HCT116 (cell line): ENCODE results near the gene HPCAL1. TPM values are rescaled to one million over a fixed set of nuclear protein-coding genes. Genes with fewer than 3 reads are reported as not detected.

Source experiments
- ATAC-seq: fragments of 200-7000 bp; cut with Tn5 transposase; 2 replicates; pipeline ENCODE4 v1.9.1; 2020; ENCODE audit warnings: mild to moderate bottlenecking, moderate library complexity
- BruUV-seq: library from RNA; stranded (reverse); fragments of 400-500 nt; replicated peaks from 2 replicates; lab custom pipeline; 2021; lab: Mats Ljungman, UMichigan
- CTCF ChIA-PET: fragments of 300-600 bp; sonication (Branson Sonifier 250); formaldehyde crosslinking; loops from one replicate; lab custom pipeline; 2021; ENCODE audit warnings: antibody characterized with exemption; lab: Charles Lee
- POLR2A ChIA-PET: fragments of 300-600, 350-600 bp; sonication (Branson Sonifier 250); formaldehyde crosslinking; loops from one replicate; lab custom pipeline; 2021; ENCODE audit warnings: antibody characterized with exemption; lab: Charles Lee
- RAD21 ChIA-PET, 2 experiments: fragments of 300-600 bp; sonication (Branson Sonifier 250); formaldehyde crosslinking; loops; one replicate each; lab custom pipeline; 2023; ENCODE audit warnings: low total read pairs in 2 of 2; ENCODE audit not compliant: uncharacterized antibody in 2 of 2, unreplicated experiment in 2 of 2, low non-redundant PET in 1 of 2; lab: Charles Lee
- DNase-seq: peaks from one replicate; pipeline ENCODE4 v3.0.0-alpha.2; 2010; ENCODE audit warnings: low read depth, low spot score
- H2AFZ ChIP-seq: fragments of 200-600 bp; shearing (Covaris generic), sonication (generic); 2 replicates; pipeline ENCODE4 v1.6.1; 2017; ENCODE audit warnings: low read depth, mixed run types, mixed read lengths, antibody characterized with exemption, low read length; ENCODE audit not compliant: poor library complexity, severe bottlenecking
- H3K27ac ChIP-seq: 2 replicates; pipeline ENCODE4 v1.5.1; 2012; ENCODE audit warnings: low read depth, low read length
- H3K27me3 ChIP-seq: fragments of 200-600 bp; sonication (generic); 2 replicates; pipeline ENCODE4 v1.6.1; 2016; ENCODE audit warnings: mixed run types, low read length, mixed read lengths; ENCODE audit not compliant: insufficient read depth
- H3K36me3 ChIP-seq, 2 experiments: fragments of 200-500 bp in 1 of 2; fragments of 200-600 bp in 1 of 2; sonication (Bioruptor generic) in 1 of 2; sonication (generic) in 1 of 2; 2 replicates each; pipeline versions ENCODE4 v1.5.1 to v1.6.1; 2014 to 2016; ENCODE audit warnings: low read length in 2 of 2, inconsistent platforms in 1 of 2, mixed read lengths in 1 of 2, mixed run types in 1 of 2; ENCODE audit not compliant: insufficient read depth in 2 of 2, control insufficient read depth in 1 of 2
- H3K4me1 ChIP-seq, 2 experiments: fragments of 200-600 bp in 1 of 2; sonication (generic) in 1 of 2; 2 replicates each; pipeline versions ENCODE4 v1.5.1 to v1.6.1; 2012 to 2017; ENCODE audit warnings: low read length in 2 of 2, inconsistent platforms in 1 of 2, mild to moderate bottlenecking in 1 of 2, mixed read lengths in 1 of 2, mixed run types in 1 of 2, moderate library complexity in 1 of 2; ENCODE audit not compliant: insufficient read depth in 2 of 2, control insufficient read depth in 1 of 2
- H3K4me2 ChIP-seq: fragments of 200-600 bp; sonication (generic); 2 replicates; pipeline ENCODE4 v1.6.1; 2017; ENCODE audit warnings: mixed run types, low read length, mixed read lengths
- H3K4me3 ChIP-seq, 2 experiments: fragments of 200-600 bp in 1 of 2; sonication (generic) in 1 of 2; replicated peaks in 1 of 2; 2 replicates each; pipeline ENCODE4 v1.5.1; 2011 to 2016; ENCODE audit warnings: low read length in 2 of 2, control low read depth in 1 of 2, low read depth in 1 of 2, mild to moderate bottlenecking in 1 of 2, mixed read lengths in 1 of 2, mixed run types in 1 of 2
- H3K79me2 ChIP-seq: fragments of 200-600 bp; sonication (generic); 2 replicates; pipeline ENCODE4 v1.6.1; 2017; ENCODE audit warnings: mild to moderate bottlenecking, mixed run types, low read length, moderate library complexity, mixed read lengths; ENCODE audit not compliant: insufficient read depth
- H3K9ac ChIP-seq: fragments of 200-600 bp; sonication (generic); 2 replicates; pipeline ENCODE4 v1.6.1; 2016; ENCODE audit warnings: low read length, mixed read lengths
- H3K9me2 ChIP-seq: fragments of 200-600 bp; sonication (generic), shearing (Covaris generic); 2 replicates; pipeline ENCODE4 v1.6.1; 2017; ENCODE audit warnings: mixed run types, mild to moderate bottlenecking, moderate library complexity; ENCODE audit not compliant: insufficient read depth
- H3K9me3 ChIP-seq, 2 experiments: fragments of 200-500 bp in 1 of 2; fragments of 200-600 bp in 1 of 2; sonication (Bioruptor generic) in 1 of 2; sonication (generic) in 1 of 2; 2 replicates each; pipeline ENCODE4 v1.6.1; 2014 to 2017; ENCODE audit warnings: low read length in 2 of 2, mixed read lengths in 2 of 2, inconsistent platforms in 1 of 2, low read depth in 1 of 2, mild to moderate bottlenecking in 1 of 2, mixed run types in 1 of 2, moderate library complexity in 1 of 2; ENCODE audit not compliant: control insufficient read depth in 1 of 2, insufficient read depth in 1 of 2
- H4K20me1 ChIP-seq: fragments of 200-600 bp; sonication (generic), shearing (Covaris generic); 2 replicates; pipeline ENCODE4 v1.6.1; 2017; ENCODE audit warnings: mixed run types, mild to moderate bottlenecking, moderate library complexity; ENCODE audit not compliant: insufficient read depth
- CBX3 ChIP-seq: IDR thresholded peaks from 2 replicates; pipeline ENCODE4 v1.6.1; 2012; ENCODE audit warnings: low read depth
- CEBPB ChIP-seq: IDR thresholded peaks from 2 replicates; pipeline ENCODE4 v1.6.1; 2012; ENCODE audit warnings: low read depth
- EGR1 ChIP-seq: IDR thresholded peaks from 2 replicates; pipeline ENCODE4 v1.6.1; 2012; ENCODE audit warnings: low read depth
- ELF1 ChIP-seq: IDR thresholded peaks from 2 replicates; pipeline ENCODE4 v1.6.1; 2012; ENCODE audit warnings: low read depth, borderline replicate concordance
- FOSL1 ChIP-seq: IDR thresholded peaks from 2 replicates; pipeline ENCODE4 v1.6.1; 2012; ENCODE audit warnings: low read depth
- JUND ChIP-seq: IDR thresholded peaks from 2 replicates; pipeline ENCODE4 v1.6.1; 2012
- SRF ChIP-seq: IDR thresholded peaks from 2 replicates; pipeline ENCODE4 v1.6.1; 2012; ENCODE audit warnings: low read depth
- YY1 ChIP-seq: IDR thresholded peaks from 2 replicates; pipeline ENCODE4 v1.6.1; 2011; ENCODE audit warnings: low read length, low read depth, moderate library complexity, mild to moderate bottlenecking; ENCODE audit not compliant: insufficient replicate concordance; ENCODE audit errors: extremely low read depth
- intact Hi-C: fragments of 100-400 bp; cut with micrococcal nuclease; formaldehyde crosslinking; loops from 2 replicates; pipeline ENCODE4 v1.10.0; 2022
- total RNA-seq: library from RNA; stranded (reverse); gene quantifications from one replicate; pipeline ENCODE4 v1.2.1, GENCODE V29; 2021; ENCODE audit not compliant: unreplicated experiment
- TF ChIP-seq, protein P1 (sequence below): IDR thresholded peaks from 2 replicates; pipeline ENCODE4 v1.6.1; 2012

Gene HPCAL1
- total RNA-seq, 1 experiment from 2014 or later = 111 TPM

DNA sequence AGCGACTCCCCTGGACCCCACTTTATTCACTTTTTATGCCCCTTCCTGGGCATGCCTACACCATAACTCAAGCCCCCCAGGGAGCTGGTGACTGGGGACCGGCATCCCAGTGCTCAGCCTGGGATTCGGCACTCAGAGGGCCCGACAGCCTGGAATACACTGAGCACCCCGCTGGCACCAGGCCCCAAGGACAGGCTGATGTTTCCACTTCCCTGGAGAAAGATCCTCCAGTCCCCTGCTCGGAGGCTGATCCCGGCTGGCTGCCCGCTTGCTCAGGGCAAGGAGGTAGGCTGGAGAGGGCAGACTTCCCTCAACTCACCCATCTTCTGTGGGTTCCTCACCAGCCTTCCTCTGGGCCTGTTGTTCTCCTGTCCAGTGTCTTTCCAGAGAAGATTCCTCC lies 108.9 kb downstream of the HPCAL1 start:
- H3K36me3 ChIP-seq = peaks cover 0 to 9% of the 10 kb centered on the region in 2 experiments; a peak in 1 of 4 replicates
- no peak overlapping the region for H3K4me2 ChIP-seq
- H3K9ac ChIP-seq = no peak overlapping the region
- H3K9me3 ChIP-seq = no peaks in the 10 kb centered on the region
- ATAC-seq (no peak), DNase-seq (no peak)
- ChIA-PET RAD21 (no interaction called here), CTCF (no interaction called here), POLR2A (no interaction called here)
- intact Hi-C loops = no loop called here
- no peak for TF ChIP-seq JUND
- peaks cover 17% of the 10 kb centered on the region; the same call in 1 of the 2 replicates for H3K79me2 ChIP-seq
- BruUV-seq = no TSS peak
- no peak overlapping the region for H3K27ac ChIP-seq
- no peak overlapping the region for H2AFZ ChIP-seq
- no peaks in the 10 kb centered on the region for H3K9me2 ChIP-seq
- peaks cover 40 to 58% of the 10 kb centered on the region in 2 experiments for H3K4me1 ChIP-seq
- no peak overlapping the region for H3K4me3 ChIP-seq
- H3K27me3 ChIP-seq = no peaks in the 10 kb centered on the region
- no peaks in the 10 kb centered on the region for H4K20me1 ChIP-seq

DNA sequence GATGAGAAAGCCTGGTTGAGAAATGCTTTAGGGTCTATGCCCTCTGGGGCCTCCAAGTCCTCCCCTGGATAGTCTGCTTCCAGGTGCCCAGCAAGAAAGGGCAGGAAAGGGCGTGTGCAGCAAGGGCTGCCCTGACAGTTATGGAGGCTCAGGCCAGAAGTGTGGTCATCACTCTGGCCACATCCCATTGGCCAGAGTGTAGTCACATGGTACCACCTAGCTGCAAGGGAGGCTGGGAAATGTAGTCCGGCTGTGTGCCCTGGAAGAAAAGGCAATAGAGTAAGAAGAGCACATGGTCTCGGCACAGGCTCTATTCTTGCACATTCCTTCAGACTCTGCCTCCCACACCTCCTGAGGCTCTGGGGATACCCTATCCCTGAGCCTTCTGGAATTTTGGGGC lies 109.7 kb downstream of the HPCAL1 start:
- TF ChIP-seq ELF1 (no peak), CEBPB (no peak), YY1 (peak; percentile 77), FOSL1 (no peak), CBX3 (no peak), EGR1 (no peak), SRF (no peak)
- TF ChIP-seq, protein P1, sequence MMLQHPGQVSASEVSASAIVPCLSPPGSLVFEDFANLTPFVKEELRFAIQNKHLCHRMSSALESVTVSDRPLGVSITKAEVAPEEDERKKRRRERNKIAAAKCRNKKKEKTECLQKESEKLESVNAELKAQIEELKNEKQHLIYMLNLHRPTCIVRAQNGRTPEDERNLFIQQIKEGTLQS = no peak
- no peak overlapping the region for H3K9ac ChIP-seq
- H2AFZ ChIP-seq = no peak overlapping the region
- peak; percentile 49 for ATAC-seq
- ChIA-PET POLR2A (interaction anchor here (1.0 kb wide), 1 partner anchor 123 kb away, joined by 3 read pairs; no protein-coding TSS in a partner anchor), RAD21 (no interaction called here), CTCF (interaction anchor here (0.6 kb wide), 1 partner anchor 270 kb away, joined by 3 read pairs; no protein-coding TSS in a partner anchor)
- peaks cover 35 to 58% of the 10 kb centered on the region in 2 experiments for H3K4me1 ChIP-seq
- DNase-seq = no peak
- H3K79me2 ChIP-seq = peaks cover 14% of the 10 kb centered on the region; the same call in 1 of the 2 replicates
- H3K4me3 ChIP-seq = no peak overlapping the region
- H4K20me1 ChIP-seq = no peaks in the 10 kb centered on the region
- no peaks in the 10 kb centered on the region for H3K9me2 ChIP-seq
- no peak overlapping the region for H3K4me2 ChIP-seq
- no peak overlapping the region for H3K27ac ChIP-seq
- H3K27me3 ChIP-seq = no peaks in the 10 kb centered on the region
- BruUV-seq = no TSS peak
- H3K9me3 ChIP-seq = no peaks in the 10 kb centered on the region
- intact Hi-C loops = no loop called here
- H3K36me3 ChIP-seq = peaks cover 0 to 9% of the 10 kb centered on the region in 2 experiments; a peak in 1 of 4 replicates
